ENCODE data around the gene AKIRIN2. TPM values are rescaled to one million over a fixed set of nuclear protein-coding genes. Genes with fewer than 3 reads are reported as not detected.

AKIRIN2 gene
- total and polyA plus RNA-seq, 9 of the 15 experiments (the other 6 are each of a cell fraction or from before 2014, with no cell fraction given): 5.8 to 63.9 (median 28.1) TPM

DNA sequence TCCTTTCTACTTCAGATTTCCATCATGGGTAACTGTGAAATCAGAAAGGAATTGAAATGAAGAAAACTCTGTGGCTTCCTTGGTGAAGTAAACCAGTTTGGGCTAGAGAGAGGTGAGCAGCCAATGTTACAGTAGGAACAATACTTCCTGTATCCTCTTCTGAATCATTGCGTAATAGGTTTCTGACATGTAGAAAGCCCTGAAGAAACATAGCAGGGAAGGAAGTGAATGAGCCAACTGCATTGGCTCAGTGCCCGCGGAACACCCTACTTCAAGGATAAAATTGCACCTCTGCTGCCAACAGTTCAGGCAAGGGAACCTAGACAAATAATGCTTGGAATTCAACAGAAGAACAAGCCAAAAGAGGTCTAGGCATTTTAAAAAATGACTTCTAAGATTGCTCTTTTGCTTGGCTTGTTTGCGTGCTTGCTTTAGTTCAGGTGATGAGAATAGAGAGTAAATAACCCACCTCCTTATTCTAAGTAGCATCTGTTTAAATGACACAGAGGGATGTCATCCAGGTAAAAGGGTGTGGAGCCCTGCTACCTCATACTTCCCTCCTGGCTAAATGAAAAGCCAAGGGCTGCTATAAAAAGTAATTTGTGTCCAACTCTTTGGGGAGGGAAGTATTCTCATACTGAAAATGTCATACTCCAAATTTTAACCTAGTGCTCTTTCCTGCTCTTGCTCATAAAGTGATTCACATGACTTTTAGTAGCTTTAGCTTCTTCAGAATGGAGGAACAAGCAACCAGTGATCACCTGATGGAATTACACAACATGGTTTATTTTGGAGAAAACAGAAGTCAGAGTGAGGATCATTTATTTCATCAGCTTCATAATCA, 30.0 kb upstream of the AKIRIN2 start (continued):
- TF ChIP-seq SREBF1 (IDR thresholded peaks at IDR 0.05; ENCODE audit: borderline replicate concordance, low read depth, low read length): no peak
- peak; percentile 79 for TF ChIP-seq ELF1 (tag; IDR thresholded peaks at IDR 0.05)
- peak; percentile 72 for TF ChIP-seq MEIS2 (IDR thresholded peaks at IDR 0.05; ENCODE audit: partially characterized antibody)
- no peak for TF ChIP-seq NR4A1 (CRISPR knock-in tag; IDR thresholded peaks at IDR 0.05)
- TF ChIP-seq NR4A1 (tag; IDR thresholded peaks at IDR 0.05): no peak
- no peak for TF ChIP-seq ZNF3 (CRISPR knock-in tag; IDR thresholded peaks at IDR 0.05)
- TF ChIP-seq ZZZ3 (IDR thresholded peaks at IDR 0.05): no peak
- TF ChIP-seq HDAC6 (IDR thresholded peaks at IDR 0.05; ENCODE audit: low read depth, low read length): no peak
- TF ChIP-seq EHMT2 (IDR thresholded peaks at IDR 0.05): peak; percentile 61; the same call in 1 of the 2 replicates
- peak; percentile 77; the same call in 1 of the 2 replicates for TF ChIP-seq SPI1 (IDR thresholded peaks at IDR 0.05; ENCODE audit: borderline replicate concordance, low read depth, low read length)
- no peak for TF ChIP-seq ZNF23 (CRISPR knock-in tag; IDR thresholded peaks at IDR 0.05)
- TF ChIP-seq GABPA (tag; conservative IDR thresholded peaks at IDR 0.05; ENCODE audit: low read depth): peak; percentile 76
- peak; percentile 52; the same call in 1 of the 2 replicates for TF ChIP-seq ZNF766 (CRISPR knock-in tag; conservative IDR thresholded peaks at IDR 0.05)
- peak; percentile 46; the same call in 1 of the 2 replicates for TF ChIP-seq ZNF175 (CRISPR knock-in tag; IDR thresholded peaks at IDR 0.05; ENCODE audit: low read depth)
- TF ChIP-seq, protein P1, sequence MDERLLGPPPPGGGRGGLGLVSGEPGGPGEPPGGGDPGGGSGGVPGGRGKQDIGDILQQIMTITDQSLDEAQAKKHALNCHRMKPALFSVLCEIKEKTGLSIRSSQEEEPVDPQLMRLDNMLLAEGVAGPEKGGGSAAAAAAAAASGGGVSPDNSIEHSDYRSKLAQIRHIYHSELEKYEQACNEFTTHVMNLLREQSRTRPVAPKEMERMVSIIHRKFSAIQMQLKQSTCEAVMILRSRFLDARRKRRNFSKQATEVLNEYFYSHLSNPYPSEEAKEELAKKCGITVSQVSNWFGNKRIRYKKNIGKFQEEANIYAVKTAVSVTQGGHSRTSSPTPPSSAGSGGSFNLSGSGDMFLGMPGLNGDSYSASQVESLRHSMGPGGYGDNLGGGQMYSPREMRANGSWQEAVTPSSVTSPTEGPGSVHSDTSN (CRISPR knock-in tag; IDR thresholded peaks at IDR 0.05; ENCODE audit: low read depth): no peak
- TF ChIP-seq, protein P1 (tag; conservative IDR thresholded peaks at IDR 0.05; ENCODE audit: low read depth): peak; percentile 67
- no peak for TF ChIP-seq MTF1 (CRISPR knock-in tag; IDR thresholded peaks at IDR 0.05; ENCODE audit: borderline replicate concordance)
- TF ChIP-seq, protein P2, sequence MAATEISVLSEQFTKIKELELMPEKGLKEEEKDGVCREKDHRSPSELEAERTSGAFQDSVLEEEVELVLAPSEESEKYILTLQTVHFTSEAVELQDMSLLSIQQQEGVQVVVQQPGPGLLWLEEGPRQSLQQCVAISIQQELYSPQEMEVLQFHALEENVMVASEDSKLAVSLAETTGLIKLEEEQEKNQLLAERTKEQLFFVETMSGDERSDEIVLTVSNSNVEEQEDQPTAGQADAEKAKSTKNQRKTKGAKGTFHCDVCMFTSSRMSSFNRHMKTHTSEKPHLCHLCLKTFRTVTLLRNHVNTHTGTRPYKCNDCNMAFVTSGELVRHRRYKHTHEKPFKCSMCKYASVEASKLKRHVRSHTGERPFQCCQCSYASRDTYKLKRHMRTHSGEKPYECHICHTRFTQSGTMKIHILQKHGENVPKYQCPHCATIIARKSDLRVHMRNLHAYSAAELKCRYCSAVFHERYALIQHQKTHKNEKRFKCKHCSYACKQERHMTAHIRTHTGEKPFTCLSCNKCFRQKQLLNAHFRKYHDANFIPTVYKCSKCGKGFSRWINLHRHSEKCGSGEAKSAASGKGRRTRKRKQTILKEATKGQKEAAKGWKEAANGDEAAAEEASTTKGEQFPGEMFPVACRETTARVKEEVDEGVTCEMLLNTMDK (IDR thresholded peaks at IDR 0.05; ENCODE audit: borderline replicate concordance, insufficient read depth, low read depth, low read length, poor library complexity, severe bottlenecking): no peak
- TF ChIP-seq SETDB1 (IDR thresholded peaks at IDR 0.05; ENCODE audit: low read length): no peak
- TF ChIP-seq LEF1 (IDR thresholded peaks at IDR 0.05): peak; percentile 34; the same call in 1 of the 2 replicates
- TF ChIP-seq SMARCA4 (IDR thresholded peaks at IDR 0.05): peak; percentile 68; the same call in 1 of the 2 replicates
- TF ChIP-seq, protein P3, sequence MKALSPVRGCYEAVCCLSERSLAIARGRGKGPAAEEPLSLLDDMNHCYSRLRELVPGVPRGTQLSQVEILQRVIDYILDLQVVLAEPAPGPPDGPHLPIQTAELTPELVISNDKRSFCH (CRISPR knock-in tag; IDR thresholded peaks at IDR 0.05): no peak
- TF ChIP-seq, protein P3 (tag; IDR thresholded peaks at IDR 0.05): no peak
- peak in 1 of 2 experiments; percentile 27; a peak in 1 of 3 replicates for TF ChIP-seq CBX3 (IDR thresholded peaks at IDR 0.05; ENCODE audit: borderline replicate concordance in 1 of 2, low read length in 2 of 2)
